ENCODE data around the gene CELF2. TPM values are rescaled to one million over a fixed set of nuclear protein-coding genes. Genes with fewer than 3 reads are reported as not detected.
A peak's percentile ranks its signal among the peaks of the same experiment; 100 is the strongest.

Gene CELF2
- total RNA-seq, 2 donors from 2014 or later = 10.4 to 11.2 TPM

DNA sequence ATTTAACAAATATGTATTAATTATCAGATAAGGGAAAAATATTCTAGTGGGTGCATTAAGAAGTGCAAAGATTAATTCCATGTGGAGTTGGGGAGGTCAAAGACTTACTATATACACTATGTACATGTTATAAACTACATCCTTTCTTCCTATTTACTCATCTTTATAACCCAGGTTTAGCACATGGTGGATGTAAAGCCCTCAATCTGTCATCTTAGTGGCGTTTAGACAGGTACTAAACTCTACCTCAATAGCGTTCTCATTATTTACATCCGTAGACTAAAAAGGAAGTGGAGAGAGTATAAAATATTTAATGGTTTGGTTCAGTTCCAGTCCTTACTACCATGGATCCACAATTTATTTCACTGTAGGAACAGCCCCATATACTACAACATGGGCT lies 14.8 kb upstream of the CELF2 start:
- H3K4me3 ChIP-seq = no peak overlapping the region
- no peaks in the 10 kb centered on the region for H3K27me3 ChIP-seq
- no peaks in the 10 kb centered on the region for H3K9me3 ChIP-seq
- no peaks in the 10 kb centered on the region for H3K36me3 ChIP-seq (replicated peaks in 1 of 2; ENCODE audit: insufficient read depth in 1 of 2, low read depth in 2 of 2)
- no peak for ATAC-seq
- no peaks in the 10 kb centered on the region for H3K4me1 ChIP-seq
- no peak overlapping the region for H3K27ac ChIP-seq
- WGBS, 2 donors = 48 to 56% methylated on average over 3 of the region's 3 CpGs
- TF ChIP-seq CTCF (IDR thresholded peaks at IDR 0.05) (no peak), POLR2A (IDR thresholded peaks at IDR 0.05) (no peak)
- intact Hi-C loops (cut with DNase I) = no loop called here
- DNase-seq = no peak

GRCh38 chr10:11003679-11004078 lies 14.0 kb upstream of the CELF2 start:
- H3K9me3 ChIP-seq = no peaks in the 10 kb centered on the region
- DNase-seq (no peak), ATAC-seq (peak; percentile 18)
- H3K27me3 ChIP-seq = no peaks in the 10 kb centered on the region
- intact Hi-C loops (cut with DNase I) = no loop called here
- H3K4me3 ChIP-seq = no peak overlapping the region
- 59 to 62% methylated on average over 4 of the region's 4 CpGs for WGBS, 2 donors
- H3K27ac ChIP-seq = no peak overlapping the region
- no peaks in the 10 kb centered on the region for H3K4me1 ChIP-seq
- TF ChIP-seq CTCF (IDR thresholded peaks at IDR 0.05) (no peak), POLR2A (IDR thresholded peaks at IDR 0.05) (no peak)
- no peaks in the 10 kb centered on the region for H3K36me3 ChIP-seq (replicated peaks in 1 of 2; ENCODE audit: insufficient read depth in 1 of 2, low read depth in 2 of 2)

- Histone ChIP-seq H3K27me3 (no peaks in the 10 kb centered on the region), H3K36me3 (replicated peaks in 1 of 2; ENCODE audit: insufficient read depth in 1 of 2, low read depth in 2 of 2) (no peaks in the 10 kb centered on the region), H3K9me3 (no peaks in the 10 kb centered on the region), H3K4me1 (no peaks in the 10 kb centered on the region), H3K4me3 (no peak overlapping the region), H3K27ac (no peak overlapping the region)
- ATAC-seq (no peak), DNase-seq (no peak)
- intact Hi-C loops (cut with DNase I) = no loop called here
- WGBS, 2 donors = 69 to 76% methylated on average over 15 of the region's 15 CpGs
- no peak for TF ChIP-seq CTCF (IDR thresholded peaks at IDR 0.05)
- no peak for TF ChIP-seq POLR2A (IDR thresholded peaks at IDR 0.05)
These were observed 13.3 kb upstream of the CELF2 start for GRCh38 chr10:11004144-11005077.

- DNase-seq (no peak), ATAC-seq (no peak)
- TF ChIP-seq POLR2A (IDR thresholded peaks at IDR 0.05) = no peak
- H3K4me3 ChIP-seq = no peak overlapping the region
- H3K36me3 ChIP-seq (replicated peaks in 1 of 2; ENCODE audit: insufficient read depth in 1 of 2, low read depth in 2 of 2) = no peaks in the 10 kb centered on the region
- 30 to 40% methylated on average over 9 of the region's 9 CpGs for WGBS, 2 donors
- H3K9me3 ChIP-seq = no peaks in the 10 kb centered on the region
- H3K27ac ChIP-seq = no peak overlapping the region
- no peaks in the 10 kb centered on the region for H3K27me3 ChIP-seq
- intact Hi-C loops (cut with DNase I) = no loop called here
- H3K4me1 ChIP-seq = no peaks in the 10 kb centered on the region
These were observed 11.8 kb upstream of the CELF2 start for GRCh38 chr10:11005725-11006427.

DNA sequence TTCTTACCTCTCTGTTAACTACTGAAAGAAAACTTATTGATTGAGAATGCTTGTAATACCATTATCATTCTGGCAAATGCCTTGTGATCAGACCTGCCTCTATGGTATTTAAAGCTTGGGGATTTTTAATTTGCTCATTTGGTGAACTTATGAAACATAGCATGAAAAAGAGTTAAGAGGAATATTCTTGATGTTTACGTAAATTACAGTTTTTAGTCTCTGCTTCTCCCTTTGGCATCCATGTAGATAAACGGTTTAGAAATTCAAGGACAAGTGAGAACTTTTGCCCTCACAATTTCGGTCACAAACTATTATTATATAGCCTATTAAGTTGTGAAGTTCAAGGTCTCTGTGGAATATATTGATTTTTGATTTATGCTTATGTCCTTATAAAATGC lies 11.2 kb upstream of the CELF2 start:
- no peak for DNase-seq
- 33 to 40% methylated on average over 3 of the region's 3 CpGs for WGBS, 2 donors
- intact Hi-C loops (cut with DNase I) = no loop called here
- ATAC-seq = no peak
- no peak overlapping the region for H3K27ac ChIP-seq
- no peak overlapping the region for H3K4me3 ChIP-seq
- no peak for TF ChIP-seq POLR2A (IDR thresholded peaks at IDR 0.05)
- H3K4me1 ChIP-seq = no peaks in the 10 kb centered on the region
- no peaks in the 10 kb centered on the region for H3K36me3 ChIP-seq (replicated peaks in 1 of 2; ENCODE audit: insufficient read depth in 1 of 2, low read depth in 2 of 2)
- H3K9me3 ChIP-seq = no peaks in the 10 kb centered on the region
- no peaks in the 10 kb centered on the region for H3K27me3 ChIP-seq

Measured in body of pancreas (tissue), 4 donors.